HG03460 (cell line): ENCODE results near the gene IMP3.

Experiments used
- ATAC-seq: cut with Tn5 transposase; IDR thresholded peaks from one replicate; pipeline ENCODE4 v1.9.1; 2021; ENCODE audit not compliant: unreplicated experiment

IMP3 gene

DNA sequence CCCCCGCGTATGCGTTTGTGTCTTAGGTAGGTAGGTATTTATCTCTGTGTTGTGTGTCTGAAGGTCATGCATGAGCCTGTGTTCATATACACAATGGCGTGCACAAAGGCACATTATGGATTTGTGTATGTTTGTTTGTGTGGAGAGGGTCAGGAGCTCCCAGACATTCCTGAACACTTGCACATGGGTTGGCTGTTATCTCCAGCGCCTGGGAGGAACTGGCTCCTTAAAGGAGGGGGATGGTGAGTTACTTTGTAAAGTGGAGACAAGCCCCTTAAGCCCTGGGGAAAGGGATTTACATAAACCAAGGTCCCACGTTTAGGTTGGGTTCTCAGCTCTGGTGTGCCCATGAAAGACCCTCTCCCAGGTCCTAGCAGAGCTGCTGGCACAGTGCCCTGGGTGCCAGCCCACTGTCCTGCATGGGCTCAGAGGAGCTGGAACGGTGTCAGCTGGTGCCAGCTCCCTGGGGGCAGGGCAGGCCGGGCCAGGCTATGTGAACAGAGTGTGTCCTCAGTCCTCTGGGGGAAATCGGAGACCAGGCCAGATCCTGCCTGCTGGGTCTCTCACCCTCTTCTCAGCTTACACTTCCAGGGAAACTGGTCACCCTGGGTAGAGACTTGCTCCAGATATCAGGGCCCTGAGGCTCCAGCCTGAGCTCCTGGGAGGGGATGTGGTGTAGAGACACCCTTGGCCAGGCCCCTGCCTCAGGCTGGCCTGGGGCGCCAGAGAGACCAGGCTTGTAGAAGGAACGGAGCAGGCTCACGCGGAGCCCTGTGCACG is 32.8 kb upstream of the IMP3 start:
- ATAC-seq: no peak

- no peak for ATAC-seq
Measured at GRCh38 chr15:75671730-75672602, 31.9 kb upstream of the IMP3 start.

GRCh38 chr15:75669879-75670212 is 29.8 kb upstream of the IMP3 start:
- ATAC-seq: no peak

DNA sequence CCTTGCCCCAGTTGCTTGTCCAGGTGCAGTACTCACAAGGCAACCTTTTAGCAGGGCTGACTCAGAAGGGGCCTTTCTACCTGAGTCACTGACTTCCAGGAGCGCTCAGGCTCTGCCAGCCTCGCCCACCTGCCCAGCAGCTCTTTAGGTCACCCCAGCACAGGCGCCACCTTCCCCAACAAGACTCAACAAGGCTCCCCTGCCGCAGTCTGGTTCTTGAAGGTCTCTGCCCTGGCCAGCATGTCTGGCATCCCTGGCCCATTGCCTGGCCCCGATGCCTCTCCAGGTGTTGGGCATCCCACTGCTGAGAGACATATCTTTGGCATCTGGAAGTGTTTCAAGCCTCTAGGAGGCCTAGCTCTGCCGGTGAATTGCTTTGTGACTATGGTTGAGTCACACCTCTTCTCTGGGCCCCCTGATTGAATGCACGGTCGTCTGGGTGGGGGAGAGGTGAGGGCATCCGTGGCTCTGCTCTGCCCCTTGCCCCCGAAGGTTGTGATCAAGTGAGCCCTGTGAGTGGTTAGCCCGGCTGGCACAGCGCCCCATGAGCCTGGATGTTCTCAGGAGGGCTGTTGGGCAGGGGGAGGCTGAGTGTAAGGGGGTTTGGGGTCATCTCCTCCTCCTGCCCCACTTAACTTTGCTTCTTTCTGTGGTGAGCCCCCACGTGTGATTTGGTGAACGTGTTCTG is 29.3 kb upstream of the IMP3 start:
- no peak for ATAC-seq

DNA sequence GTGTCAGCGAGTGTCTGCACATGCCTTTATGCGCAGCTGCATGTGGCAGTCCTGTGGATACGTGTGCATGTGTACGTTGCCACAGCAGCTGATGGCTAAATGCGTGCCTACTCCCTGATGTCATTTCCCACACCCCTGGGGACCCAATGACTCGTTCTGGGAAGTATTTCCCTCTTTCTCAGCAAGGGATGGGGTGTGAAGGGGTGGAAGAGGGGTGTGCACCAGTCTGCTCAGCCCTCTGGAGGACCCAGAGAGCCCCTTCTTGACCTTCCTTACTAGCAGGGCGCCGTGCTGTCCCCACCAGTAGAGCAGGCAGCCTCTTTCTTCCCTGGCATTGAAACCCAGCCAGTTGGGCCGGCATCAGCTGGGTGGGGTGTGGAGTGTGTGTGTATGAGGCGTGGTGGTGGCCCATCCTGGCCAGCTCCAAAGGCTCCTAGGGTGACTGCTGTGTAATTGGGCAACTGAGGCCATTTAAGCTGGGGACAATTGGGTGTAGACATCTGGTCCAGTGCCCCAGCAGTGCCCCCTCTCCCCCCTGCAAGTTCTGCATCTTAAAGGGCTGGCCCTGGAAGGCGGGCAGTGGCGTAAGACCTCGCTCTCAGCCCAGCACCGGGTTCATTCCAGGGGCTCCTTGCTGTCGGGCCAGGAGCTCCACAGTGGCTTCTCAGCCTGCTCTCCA is 26.9 kb upstream of the IMP3 start:
- no peak for ATAC-seq

GRCh38 chr15:75663931-75664421 is 24.0 kb upstream of the IMP3 start:
- ATAC-seq: no peak

GRCh38 chr15:75662823-75663519 is 22.9 kb upstream of the IMP3 start:
- ATAC-seq: no peak

DNA sequence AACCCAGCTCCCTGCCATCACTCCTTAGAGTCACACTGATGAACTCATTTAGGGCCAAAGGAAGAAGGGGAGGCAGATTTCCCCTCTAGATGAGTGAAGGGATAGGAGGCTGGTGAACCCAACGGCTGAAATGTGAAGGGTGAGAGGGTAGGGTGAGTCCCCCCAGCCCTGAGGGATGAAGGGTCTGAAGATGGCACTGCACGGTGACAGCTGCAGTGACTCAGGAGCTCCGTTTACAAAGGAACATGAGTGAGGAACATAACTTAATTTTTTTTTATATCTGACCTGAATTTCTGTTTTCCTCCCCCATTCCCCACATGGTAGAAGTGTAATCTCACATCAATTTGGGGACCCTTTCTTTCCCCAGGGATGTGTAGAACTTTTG is 21.7 kb upstream of the IMP3 start:
- ATAC-seq: no peak

GRCh38 chr15:75661100-75661755 is 21.2 kb upstream of the IMP3 start:
- no peak for ATAC-seq

DNA sequence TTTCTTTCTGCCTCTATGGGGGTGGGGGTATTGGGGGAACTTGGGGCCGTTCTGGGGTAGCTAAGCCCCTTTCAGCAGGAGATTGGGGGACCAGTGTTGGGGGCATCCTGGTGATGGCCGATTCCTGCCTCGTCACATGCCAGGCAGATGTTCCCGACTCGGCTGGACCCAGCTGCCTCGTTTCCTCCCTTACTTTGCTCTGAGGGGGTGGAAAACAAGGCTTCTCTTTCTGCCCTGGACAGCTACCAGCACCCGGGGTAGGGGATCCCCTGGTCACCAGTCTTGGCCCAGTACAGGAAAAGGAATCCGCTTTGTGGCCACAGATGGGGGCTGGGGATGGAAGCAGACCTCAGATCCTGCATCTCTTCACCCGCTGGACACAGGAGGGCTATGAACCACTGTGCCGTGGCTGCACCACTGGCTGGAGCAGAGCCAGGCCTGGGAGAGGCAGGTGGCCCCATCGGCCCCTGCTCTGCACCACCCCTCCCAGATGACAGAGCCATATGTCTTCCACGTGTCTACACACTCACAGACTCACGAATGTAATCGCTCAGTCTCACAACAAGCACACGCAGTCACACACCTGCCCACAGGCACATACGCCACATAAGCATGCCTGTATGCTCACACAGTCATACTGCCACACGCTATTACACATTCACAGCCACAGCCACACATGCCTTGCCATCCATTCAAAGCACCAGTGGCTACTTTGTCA is 20.1 kb upstream of the IMP3 start:
- ATAC-seq: no peak

DNA sequence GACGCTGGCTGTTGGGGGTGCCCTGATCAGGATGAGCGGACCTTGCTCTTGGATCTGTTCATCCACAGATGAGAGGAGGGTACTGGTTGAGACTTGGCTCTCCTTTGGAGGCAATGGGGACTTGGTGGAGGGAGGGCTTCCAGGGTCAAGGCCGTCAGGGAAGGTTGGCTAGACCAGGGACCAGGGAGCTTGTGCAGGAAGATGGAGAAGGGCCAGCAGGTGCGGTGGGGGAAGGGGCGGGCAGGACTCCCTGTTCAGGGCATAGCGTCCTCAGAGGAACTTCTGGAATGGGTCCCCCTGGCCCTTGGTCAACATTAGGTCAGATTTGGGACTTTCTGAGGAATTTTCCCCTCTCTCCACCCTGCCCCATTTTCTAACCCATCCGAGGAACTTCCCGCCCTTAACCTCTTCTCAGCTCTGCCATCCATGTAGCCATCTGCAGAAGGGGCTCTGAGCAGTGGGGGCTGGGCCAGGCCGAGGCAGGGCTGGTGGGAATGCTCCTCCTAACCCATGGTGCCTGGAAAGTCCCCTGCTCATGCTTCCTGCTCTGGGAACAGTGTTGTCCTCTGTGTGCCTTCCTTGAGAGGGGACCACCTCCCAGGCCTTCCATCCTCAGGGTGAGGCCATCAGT is 19.2 kb upstream of the IMP3 start:
- ATAC-seq: no peak

- ATAC-seq: no peak
Measured at GRCh38 chr15:75656813-75657212, 16.8 kb upstream of the IMP3 start.

GRCh38 chr15:75656331-75656730 is 16.3 kb upstream of the IMP3 start:
- ATAC-seq: no peak

DNA sequence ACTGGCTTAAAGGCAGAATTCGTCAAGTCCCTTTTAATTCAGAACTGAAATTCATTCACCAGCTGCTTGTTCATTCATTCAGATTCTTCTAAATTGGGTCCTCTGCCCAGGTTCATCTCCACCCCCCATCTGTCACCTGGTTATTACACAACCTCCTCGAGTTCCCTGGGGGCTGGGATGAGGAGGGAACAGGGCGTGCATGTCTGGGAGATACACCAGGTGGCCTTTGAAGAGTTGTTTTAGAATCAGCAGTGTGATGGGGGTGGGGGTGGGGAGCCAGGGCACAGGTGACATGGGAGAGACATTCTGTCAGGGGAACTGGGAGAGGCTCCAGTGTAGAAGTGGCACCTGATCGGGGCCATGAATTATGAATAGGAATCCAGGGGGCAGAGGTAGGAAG is 15.9 kb upstream of the IMP3 start:
- ATAC-seq: no peak

- ATAC-seq: no peak
Measured at GRCh38 chr15:75654201-75654907, 14.3 kb upstream of the IMP3 start.

- no peak for ATAC-seq
Measured at GRCh38 chr15:75653347-75653913, 13.4 kb upstream of the IMP3 start.

- no peak for ATAC-seq
Measured at GRCh38 chr15:75651810-75652543, 12.0 kb upstream of the IMP3 start.
